A673 (cell line): Measurements from ENCODE around the gene MARK2. TPM values are rescaled to one million over a fixed set of nuclear protein-coding genes. Genes with fewer than 3 reads are reported as not detected.

Experiments used
- BruUV-seq: library from RNA; stranded (reverse); fragments of 400-500 nt; replicated peaks from 2 replicates; lab custom pipeline; 2021; lab: Mats Ljungman, UMichigan
- CTCF ChIA-PET: fragments of 300-600 bp; sonication (Branson Sonifier 250); formaldehyde crosslinking; loops from one replicate; lab custom pipeline; 2022; ENCODE audit warnings: antibody characterized with exemption; lab: Charles Lee
- POLR2A ChIA-PET: fragments of 300-600 bp; sonication (Branson Sonifier 250); formaldehyde crosslinking; loops from one replicate; lab custom pipeline; 2022; ENCODE audit warnings: antibody characterized with exemption; ENCODE audit not compliant: low non-redundant PET; lab: Charles Lee
- DNase-seq: peaks from one replicate; pipeline ENCODE4 v3.0.0-alpha.2; 2015; ENCODE audit warnings: low spot score
- H3K27ac ChIP-seq: fragments of 200-600 bp; sonication (generic); 2 replicates; pipeline ENCODE4 v1.5.1; 2016; ENCODE audit warnings: mixed run types, low read depth, mild to moderate bottlenecking, mixed read lengths, antibody characterized with exemption, low read length; ENCODE audit not compliant: poor library complexity, severe bottlenecking
- H3K27me3 ChIP-seq: fragments of 200-600 bp; sonication (generic); replicated peaks from 2 replicates; pipeline ENCODE4 v1.6.1; 2017; ENCODE audit warnings: mixed run types, low read depth, mild to moderate bottlenecking, mixed read lengths, antibody characterized with exemption, low read length; ENCODE audit not compliant: insufficient read depth, poor library complexity
- H3K36me3 ChIP-seq: fragments of 200-600 bp; sonication (generic); 2 replicates; pipeline ENCODE4 v1.6.1; 2016; ENCODE audit warnings: mixed run types, mild to moderate bottlenecking, mixed read lengths, antibody characterized with exemption, low read length; ENCODE audit not compliant: insufficient read depth, poor library complexity, severe bottlenecking
- H3K4me1 ChIP-seq: fragments of 200-600 bp; sonication (generic); 2 replicates; pipeline ENCODE4 v1.6.1; 2017; ENCODE audit warnings: mixed run types, mild to moderate bottlenecking, mixed read lengths, antibody characterized with exemption, low read length; ENCODE audit not compliant: insufficient read depth, poor library complexity, severe bottlenecking
- H3K4me3 ChIP-seq: fragments of 200-600 bp; sonication (generic); 2 replicates; pipeline ENCODE4 v1.5.1; 2016; ENCODE audit warnings: low read depth, mixed run types, mild to moderate bottlenecking, mixed read lengths, low read length; ENCODE audit not compliant: poor library complexity, severe bottlenecking
- H3K9me3 ChIP-seq: fragments of 200-600 bp; sonication (generic); 2 replicates; pipeline ENCODE4 v1.6.1; 2016; ENCODE audit warnings: mixed run types, low read depth, mild to moderate bottlenecking, mixed read lengths, antibody characterized with exemption, low read length; ENCODE audit not compliant: poor library complexity, severe bottlenecking
- CTCF ChIP-seq: fragments of 300-800, 200-600 bp; sonication (generic); conservative IDR thresholded peaks from 2 replicates; pipeline ENCODE4 v1.5.1; 2017; ENCODE audit warnings: low read depth, mild to moderate bottlenecking, antibody characterized with exemption, low read length, moderate library complexity, mixed read lengths
- EZH2 ChIP-seq: fragments of 200-600 bp; sonication (generic); IDR thresholded peaks from 2 replicates; pipeline ENCODE4 v1.6.1; 2017; ENCODE audit warnings: borderline replicate concordance, low read depth, mild to moderate bottlenecking, mixed read lengths, antibody characterized with exemption, low read length; ENCODE audit not compliant: poor library complexity, severe bottlenecking
- intact Hi-C: fragments of 100-400 bp; cut with micrococcal nuclease; formaldehyde crosslinking; loops from one replicate; pipeline ENCODE4 v1.10.0; 2022; ENCODE audit not compliant: unreplicated experiment
- total RNA-seq: library from RNA; stranded (reverse); gene quantifications from 2 replicates; pipeline ENCODE4 v1.2.3, GENCODE V29; 2021

Gene MARK2
- total RNA-seq, 1 experiment from 2014 or later: 61.7 TPM

DNA sequence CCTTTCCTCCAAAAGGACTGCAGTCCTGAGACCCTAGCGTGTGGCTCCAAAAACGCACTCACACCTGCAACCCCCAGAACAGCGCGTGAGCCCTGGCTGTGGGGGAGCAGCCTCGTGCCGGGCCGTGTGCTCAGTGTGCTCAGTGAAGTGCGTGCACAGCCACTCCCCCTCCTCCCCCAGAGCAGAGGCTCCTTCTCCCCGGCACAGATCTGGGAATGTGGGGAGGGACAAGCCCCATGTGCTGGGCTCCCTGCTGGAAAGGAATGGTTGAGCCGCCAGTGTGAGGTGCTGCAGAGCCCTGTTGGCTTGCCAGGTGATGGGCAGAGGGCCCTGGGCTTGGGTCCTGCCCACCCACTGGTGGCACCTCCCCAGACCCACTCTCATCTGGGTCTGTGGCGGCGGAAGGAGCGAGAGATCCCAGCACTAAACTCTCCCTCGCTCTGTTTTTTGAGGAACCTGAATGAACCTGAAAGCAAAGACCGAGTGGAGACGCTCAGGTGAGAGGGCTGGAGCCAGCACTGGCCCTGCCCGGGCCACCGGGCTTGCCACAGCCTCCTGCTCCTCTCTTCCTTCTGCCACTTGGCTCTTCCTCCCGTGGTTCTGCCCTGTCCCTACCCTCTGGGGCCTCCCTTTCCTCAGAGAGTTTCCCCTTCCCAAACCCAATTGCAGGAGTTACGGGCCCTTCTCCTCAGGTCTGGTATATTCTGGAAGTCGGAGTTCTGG lies 69.1 kb downstream of the MARK2 start:
- no peak overlapping the region for H3K27ac ChIP-seq
- CTCF ChIA-PET: no interaction called here
- no peaks in the 10 kb centered on the region for H3K27me3 ChIP-seq
- BruUV-seq: no TSS peak
- no peaks in the 10 kb centered on the region for H3K9me3 ChIP-seq
- H3K36me3 ChIP-seq: peaks cover 28% of the 10 kb centered on the region
- DNase-seq: no peak
- intact Hi-C loops: no loop called here
- no peak overlapping the region for H3K4me3 ChIP-seq
- POLR2A ChIA-PET: no interaction called here
- no peak for TF ChIP-seq EZH2
- 0 out of 2 replicates have a peak, but pooled peaks have one; percentile 19 for TF ChIP-seq CTCF
- peaks cover 10% of the 10 kb centered on the region for H3K4me1 ChIP-seq

GRCh38 chr11:63908631-63909401 lies 69.9 kb downstream of the MARK2 start:
- Histone ChIP-seq H3K27ac (no peak overlapping the region), H3K4me1 (peaks cover 10% of the 10 kb centered on the region), H3K4me3 (no peak overlapping the region), H3K36me3 (peaks cover 21% of the 10 kb centered on the region), H3K9me3 (no peaks in the 10 kb centered on the region), H3K27me3 (no peaks in the 10 kb centered on the region)
- ChIA-PET POLR2A (no interaction called here), CTCF (interaction anchor here (1.0 kb wide), 1 partner anchor 79 kb away, joined by 4 read pairs; no protein-coding TSS in a partner anchor)
- intact Hi-C loops: no loop called here
- TF ChIP-seq CTCF (no peak), EZH2 (no peak)
- DNase-seq: no peak
- TSS peak; percentile 19 for BruUV-seq

- no peaks in the 10 kb centered on the region for H3K27me3 ChIP-seq
- intact Hi-C loops: no loop called here
- peaks cover 10% of the 10 kb centered on the region for H3K36me3 ChIP-seq
- no peaks in the 10 kb centered on the region for H3K9me3 ChIP-seq
- H3K27ac ChIP-seq: no peak overlapping the region
- H3K4me1 ChIP-seq: peaks cover 10% of the 10 kb centered on the region
- TF ChIP-seq EZH2 (no peak), CTCF (no peak)
- ChIA-PET POLR2A (no interaction called here), CTCF (interaction anchor here (0.5 to 1.0 kb wide), 2 partner anchors 78 to 80 kb away, joined by 4 to 10 read pairs; no protein-coding TSS in a partner anchor)
- BruUV-seq: no TSS peak
- no peak overlapping the region for H3K4me3 ChIP-seq
- DNase-seq: no peak
These were observed 70.9 kb downstream of the MARK2 start for GRCh38 chr11:63909591-63910506.
